ENCODE measurements around the gene RPS14. TPM values are rescaled to one million over a fixed set of nuclear protein-coding genes. Genes with fewer than 3 reads are reported as not detected.
A peak's percentile ranks its signal among the peaks of the same experiment; 100 is the strongest.

RPS14 gene
- total RNA-seq, 1 donor from 2014 or later, result 1,578 TPM

- DNase-seq (peak; percentile 77), ATAC-seq (peak; percentile 93)
- H3K27me3 ChIP-seq, result no peaks in the 10 kb centered on the region
- peak overlapping the region; percentile 30 for H3K27ac ChIP-seq
- intact Hi-C loops (cut with DNase I), result no loop called here
- no peak for TF ChIP-seq CTCF (IDR thresholded peaks at IDR 0.05)
- no peaks in the 10 kb centered on the region for H3K36me3 ChIP-seq
- H3K4me3 ChIP-seq, result no peak overlapping the region
- H3K4me1 ChIP-seq, result peaks cover 4% of the 10 kb centered on the region
- no peaks in the 10 kb centered on the region for H3K9me3 ChIP-seq
Observed at GRCh38 chr5:150473673-150474358, 24.3 kb upstream of the RPS14 start.

DNA sequence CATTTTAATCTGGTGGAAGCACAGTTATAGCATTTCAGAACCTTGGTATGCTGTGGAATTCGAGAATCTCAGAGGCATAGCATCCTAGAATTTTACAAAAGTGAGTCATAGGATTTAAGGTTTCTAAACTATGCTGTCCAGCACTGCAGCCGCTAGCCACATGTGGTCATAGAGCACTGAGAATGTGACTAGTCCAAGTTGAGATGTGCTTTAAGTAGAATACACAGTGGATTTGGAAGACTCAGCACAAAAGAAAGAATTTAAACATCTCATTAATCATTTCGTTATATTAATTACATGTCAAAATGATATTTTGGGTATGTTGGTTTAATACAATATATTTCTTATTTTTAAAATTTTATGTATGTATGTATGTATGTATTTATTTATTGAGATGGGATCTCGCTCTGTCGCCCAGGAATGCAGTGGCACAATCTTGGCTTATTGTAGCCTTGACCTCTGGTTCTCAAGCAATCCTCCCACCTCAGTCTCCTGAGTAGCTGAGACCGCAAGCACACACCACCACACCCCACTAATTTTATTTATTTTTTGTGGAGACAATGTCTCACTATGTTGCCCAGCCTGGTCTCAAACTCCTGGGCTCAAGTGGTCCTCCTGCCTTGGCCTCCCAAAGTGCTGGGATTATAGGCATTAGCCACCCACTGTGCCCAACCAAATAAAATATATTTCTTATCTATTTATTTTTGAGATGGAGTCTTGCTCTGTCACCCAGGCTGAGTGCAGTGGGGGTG is 20.4 kb upstream of the RPS14 start:
- peaks cover 14% of the 10 kb centered on the region for H3K4me1 ChIP-seq
- intact Hi-C loops (cut with DNase I), result no loop called here
- no peak for TF ChIP-seq CTCF (IDR thresholded peaks at IDR 0.05)
- no peaks in the 10 kb centered on the region for H3K36me3 ChIP-seq
- DNase-seq, result no peak
- no peaks in the 10 kb centered on the region for H3K27me3 ChIP-seq
- H3K9me3 ChIP-seq, result no peaks in the 10 kb centered on the region
- H3K4me3 ChIP-seq, result no peak overlapping the region
- H3K27ac ChIP-seq, result no peak overlapping the region
- ATAC-seq, result peak; percentile 12

- no peak overlapping the region for H3K27ac ChIP-seq
Observed at GRCh38 chr5:150468206-150468605, 18.7 kb upstream of the RPS14 start.

GRCh38 chr5:150465927-150466326 is 16.4 kb upstream of the RPS14 start:
- H3K36me3 ChIP-seq, result no peaks in the 10 kb centered on the region
- intact Hi-C loops (cut with DNase I), result no loop called here
- ATAC-seq, result peak; percentile 20
- no peak for TF ChIP-seq CTCF (IDR thresholded peaks at IDR 0.05)
- peak overlapping the region; percentile 66 for H3K27ac ChIP-seq
- peaks cover 17% of the 10 kb centered on the region for H3K4me1 ChIP-seq
- no peak for DNase-seq
- no peaks in the 10 kb centered on the region for H3K27me3 ChIP-seq
- no peak overlapping the region for H3K4me3 ChIP-seq
- no peaks in the 10 kb centered on the region for H3K9me3 ChIP-seq

More at GRCh38 chr5:150468206-150468605, 18.7 kb upstream of the RPS14 start:
- Histone ChIP-seq H3K4me1 (peaks cover 17% of the 10 kb centered on the region), H3K4me3 (no peak overlapping the region), H3K9me3 (no peaks in the 10 kb centered on the region), H3K27me3 (no peaks in the 10 kb centered on the region), H3K36me3 (no peaks in the 10 kb centered on the region)
- intact Hi-C loops (cut with DNase I), result no loop called here
- DNase-seq, result no peak
- ATAC-seq, result no peak
- TF ChIP-seq CTCF (IDR thresholded peaks at IDR 0.05), result no peak

DNA sequence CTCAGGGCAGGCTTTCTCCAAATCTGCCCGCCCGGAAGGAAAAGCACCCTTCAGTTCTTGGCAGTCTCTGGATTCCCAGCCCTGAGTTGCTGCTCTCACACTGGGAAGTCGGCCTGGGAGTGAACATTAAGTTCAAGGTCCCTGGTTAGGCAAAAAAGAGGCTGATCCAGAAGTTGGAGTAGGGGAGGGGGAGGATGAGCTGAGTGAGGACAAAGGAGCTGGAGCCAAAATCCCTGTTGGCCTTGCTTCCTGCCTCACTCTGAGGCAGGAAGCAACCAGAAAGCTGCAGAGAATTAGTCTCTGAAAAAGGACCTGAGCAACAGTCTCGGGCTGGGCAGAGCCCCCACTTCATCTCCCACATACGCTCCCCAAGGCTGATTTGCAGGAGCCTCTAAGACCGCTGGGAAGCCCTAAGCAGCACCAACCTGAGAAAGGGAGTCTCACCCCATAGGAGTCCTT is 15.0 kb upstream of the RPS14 start:
- DNase-seq, result no peak
- H3K27me3 ChIP-seq, result no peaks in the 10 kb centered on the region
- no peaks in the 10 kb centered on the region for H3K9me3 ChIP-seq
- ATAC-seq, result peak; percentile 44
- TF ChIP-seq CTCF (IDR thresholded peaks at IDR 0.05), result no peak
- intact Hi-C loops (cut with DNase I), result no loop called here
- H3K4me3 ChIP-seq, result no peak overlapping the region
- peak overlapping the region; percentile 66 for H3K27ac ChIP-seq
- H3K4me1 ChIP-seq, result peaks cover 17% of the 10 kb centered on the region
- H3K36me3 ChIP-seq, result no peaks in the 10 kb centered on the region
